Activated effector memory CD4-positive, alpha-beta T cell treated with Interleukin-2 at 50 U/mL for 16 hours (primary cell): ENCODE measurements around the gene MCHR1.

Experiments
- DNase-seq: peaks from one replicate; pipeline ENCODE4 v3.0.0-alpha.2; 2020

Gene MCHR1

DNA sequence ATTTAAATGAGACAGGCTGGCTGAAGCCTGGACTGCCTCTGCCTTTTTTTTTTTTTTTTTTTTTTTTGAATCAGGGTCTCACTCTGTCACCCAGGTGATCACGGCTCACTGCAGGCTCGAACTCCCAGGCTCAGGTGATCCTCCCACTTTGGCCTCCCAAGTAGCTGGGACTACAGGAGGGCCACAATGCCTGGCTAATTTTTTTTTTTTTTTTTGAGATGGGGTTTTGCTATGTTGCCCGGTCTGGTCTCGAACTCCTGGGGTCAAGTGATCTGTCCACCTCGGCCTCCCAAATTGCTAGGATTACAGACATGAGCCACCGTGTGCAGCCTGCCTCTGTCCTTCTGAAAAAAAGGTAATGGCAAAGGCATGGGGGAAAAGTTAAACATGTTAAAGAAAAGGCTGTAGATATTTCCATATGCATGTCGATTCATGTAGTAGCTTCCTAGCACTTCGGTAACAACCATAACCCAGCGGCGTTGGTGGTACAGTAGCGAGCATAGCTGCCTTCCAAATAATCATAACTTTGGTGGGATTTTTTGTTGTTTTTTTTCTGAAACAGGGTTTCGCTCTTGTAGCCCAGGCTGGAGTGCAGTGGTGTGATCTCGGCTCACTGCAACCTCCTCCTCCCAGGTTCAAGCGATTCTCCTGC, 48.8 kb downstream of the MCHR1 start:
- DNase-seq: no peak

DNA sequence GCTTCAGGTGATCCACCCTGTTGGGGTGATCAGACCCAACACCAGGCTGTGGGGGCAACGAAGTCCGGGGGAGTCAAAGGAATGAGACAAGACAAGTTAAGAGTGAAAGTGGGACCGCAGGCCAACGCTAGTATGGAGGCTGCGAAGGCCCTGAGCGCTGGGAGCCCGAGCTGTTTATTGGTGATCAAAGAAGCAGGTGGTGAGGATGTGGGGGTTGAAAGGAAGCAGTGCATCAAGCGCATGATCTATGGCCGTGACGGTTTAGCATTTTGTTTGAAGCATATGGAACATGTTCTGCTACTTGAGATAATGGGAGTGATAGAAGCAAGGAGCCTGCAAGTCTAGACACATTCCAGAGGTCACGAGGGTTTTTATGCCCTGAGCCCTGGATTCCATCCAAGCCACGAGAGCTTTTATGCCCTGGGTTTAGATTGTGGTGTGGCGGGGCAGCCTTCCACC, 49.5 kb downstream of the MCHR1 start:
- DNase-seq: peak; percentile 64

DNA sequence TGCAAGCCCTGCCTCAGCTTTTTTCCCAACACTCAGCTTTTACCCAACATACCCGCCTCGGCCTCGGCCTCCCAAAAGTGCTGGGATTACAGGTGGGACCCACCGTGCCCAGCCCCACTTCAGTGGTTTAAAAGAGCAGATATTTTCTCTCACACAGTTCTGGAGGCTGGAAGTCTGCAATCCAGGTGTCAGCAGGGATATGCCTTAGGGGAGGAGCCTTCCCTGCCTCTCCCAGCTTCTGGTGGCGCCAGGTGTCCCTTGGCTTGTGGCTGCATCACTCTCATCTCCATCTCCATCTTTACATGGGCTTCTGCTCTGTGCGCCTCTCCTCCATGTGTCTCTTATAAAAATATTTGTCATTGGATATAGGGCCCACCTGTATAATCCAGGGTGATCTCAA, 50.0 kb downstream of the MCHR1 start:
- DNase-seq: no peak
